ENCODE data around the gene HEATR5A.

Gene HEATR5A

DNA sequence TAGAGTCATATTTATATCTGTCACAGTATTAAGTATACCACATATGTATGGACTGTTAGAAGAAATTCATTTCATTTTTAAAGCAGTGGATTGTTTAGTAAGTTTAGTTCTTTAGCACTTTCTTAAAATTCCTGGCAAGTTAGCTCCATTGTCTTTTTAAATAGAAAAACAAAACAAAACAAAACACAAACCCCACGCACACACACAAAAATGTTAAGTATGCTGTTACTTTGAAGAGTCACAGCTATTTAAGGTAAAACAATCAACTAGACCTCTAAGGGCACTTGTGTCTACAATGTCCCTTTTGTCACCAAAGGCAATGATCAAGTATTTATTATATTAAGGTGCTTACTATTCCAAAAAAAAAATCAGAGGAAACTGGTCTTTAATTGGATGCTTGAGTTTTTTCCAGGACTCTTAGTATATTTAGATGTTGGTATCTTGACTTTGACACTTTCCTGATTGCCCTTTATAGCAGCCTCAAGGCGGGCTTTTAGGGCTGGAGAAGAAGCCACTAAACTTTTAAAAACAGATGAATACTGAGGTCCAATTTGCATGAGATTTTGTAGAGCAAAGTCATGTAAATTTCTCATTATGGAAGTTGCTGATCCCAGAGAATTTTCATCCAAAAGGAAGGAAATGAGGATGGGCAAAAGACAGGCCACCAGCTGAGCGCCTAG, 127.3 kb downstream of the HEATR5A start:
- Histone ChIP-seq H3K4me3 (ENCODE audit: low read length) (no peak overlapping the region), H3K9me3 (ENCODE audit: control insufficient read depth, low read length) (no peaks in the 10 kb centered on the region), H3K36me3 (ENCODE audit: control insufficient read depth, insufficient read depth, low read length, severe bottlenecking) (peaks cover 44% of the 10 kb centered on the region), H3K27me3 (replicated peaks; ENCODE audit: control insufficient read depth, insufficient read depth, low read length) (no peaks in the 10 kb centered on the region), H3K4me1 (ENCODE audit: control insufficient read depth, insufficient read depth, low read length) (no peaks in the 10 kb centered on the region), H3K9ac (ENCODE audit: low read length) (no peak overlapping the region)
- DNase-seq (ENCODE audit: low read depth): no peak

DNA sequence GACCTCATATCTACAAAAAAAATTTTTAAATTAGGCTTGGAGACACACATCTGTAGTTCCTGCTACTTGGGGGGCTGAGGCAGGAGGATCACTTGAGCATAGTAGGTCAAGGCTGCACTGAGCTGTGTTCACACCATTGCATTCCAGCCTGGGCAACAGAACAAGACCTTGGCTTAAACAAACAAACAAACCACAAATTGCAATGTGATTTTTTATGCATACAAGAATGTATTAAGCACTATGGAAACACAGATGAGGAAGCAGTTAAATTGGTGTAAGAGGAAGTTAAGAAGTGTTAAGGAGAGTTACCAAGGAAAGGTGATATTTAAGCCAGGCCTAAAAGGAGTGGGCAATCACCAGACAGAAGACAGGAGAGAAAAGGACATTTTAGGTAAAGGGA, 129.1 kb downstream of the HEATR5A start:
- Histone ChIP-seq H3K36me3 (ENCODE audit: control insufficient read depth, insufficient read depth, low read length, severe bottlenecking) (peaks cover 42% of the 10 kb centered on the region), H3K9me3 (ENCODE audit: control insufficient read depth, low read length) (no peaks in the 10 kb centered on the region), H3K9ac (ENCODE audit: low read length) (no peak overlapping the region), H3K4me1 (ENCODE audit: control insufficient read depth, insufficient read depth, low read length) (no peaks in the 10 kb centered on the region), H3K4me3 (ENCODE audit: low read length) (no peak overlapping the region), H3K27me3 (replicated peaks; ENCODE audit: control insufficient read depth, insufficient read depth, low read length) (no peaks in the 10 kb centered on the region)
- DNase-seq (ENCODE audit: low read depth): no peak

DNA sequence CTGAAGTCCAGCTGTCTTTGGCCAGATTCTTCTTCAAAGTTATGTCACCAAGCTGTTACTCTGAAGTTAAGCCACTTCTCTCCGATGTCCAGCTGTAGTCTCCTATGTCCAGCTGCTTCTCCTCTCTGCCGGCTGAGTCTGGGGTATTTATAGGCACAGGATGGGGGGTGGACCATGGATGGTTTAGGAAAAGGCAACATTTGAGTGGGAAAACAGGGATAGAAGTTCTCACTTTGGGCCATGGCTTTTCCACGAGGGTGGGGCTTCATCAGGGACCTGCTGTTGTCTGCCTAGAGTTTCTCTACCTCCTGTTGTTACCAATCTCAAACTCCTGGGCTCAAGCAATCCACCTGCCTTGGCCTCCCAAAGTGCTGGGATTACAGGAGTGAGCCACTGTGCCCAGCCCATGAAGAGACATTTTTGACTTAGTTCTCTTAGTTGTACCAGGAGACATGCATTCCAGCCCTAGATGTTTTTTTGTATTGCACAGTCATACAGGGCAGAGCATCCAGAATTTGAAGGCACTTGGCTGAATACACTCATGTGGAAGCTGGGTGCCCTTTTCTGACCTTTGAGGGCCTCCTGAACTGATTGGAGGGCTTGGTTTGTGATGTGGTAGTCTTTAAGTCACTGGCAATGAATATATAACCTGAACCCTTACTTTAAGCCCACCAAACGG, 132.9 kb downstream of the HEATR5A start:
- H3K9ac ChIP-seq (ENCODE audit: low read length): no peak overlapping the region
- no peak for DNase-seq (ENCODE audit: low read depth)
- no peak overlapping the region for H3K4me3 ChIP-seq (ENCODE audit: low read length)
- H3K27me3 ChIP-seq (replicated peaks; ENCODE audit: control insufficient read depth, insufficient read depth, low read length): no peaks in the 10 kb centered on the region
- peaks cover 7% of the 10 kb centered on the region for H3K4me1 ChIP-seq (ENCODE audit: control insufficient read depth, insufficient read depth, low read length)
- no peaks in the 10 kb centered on the region for H3K9me3 ChIP-seq (ENCODE audit: control insufficient read depth, low read length)
- peaks cover 11% of the 10 kb centered on the region for H3K36me3 ChIP-seq (ENCODE audit: control insufficient read depth, insufficient read depth, low read length, severe bottlenecking)

DNA sequence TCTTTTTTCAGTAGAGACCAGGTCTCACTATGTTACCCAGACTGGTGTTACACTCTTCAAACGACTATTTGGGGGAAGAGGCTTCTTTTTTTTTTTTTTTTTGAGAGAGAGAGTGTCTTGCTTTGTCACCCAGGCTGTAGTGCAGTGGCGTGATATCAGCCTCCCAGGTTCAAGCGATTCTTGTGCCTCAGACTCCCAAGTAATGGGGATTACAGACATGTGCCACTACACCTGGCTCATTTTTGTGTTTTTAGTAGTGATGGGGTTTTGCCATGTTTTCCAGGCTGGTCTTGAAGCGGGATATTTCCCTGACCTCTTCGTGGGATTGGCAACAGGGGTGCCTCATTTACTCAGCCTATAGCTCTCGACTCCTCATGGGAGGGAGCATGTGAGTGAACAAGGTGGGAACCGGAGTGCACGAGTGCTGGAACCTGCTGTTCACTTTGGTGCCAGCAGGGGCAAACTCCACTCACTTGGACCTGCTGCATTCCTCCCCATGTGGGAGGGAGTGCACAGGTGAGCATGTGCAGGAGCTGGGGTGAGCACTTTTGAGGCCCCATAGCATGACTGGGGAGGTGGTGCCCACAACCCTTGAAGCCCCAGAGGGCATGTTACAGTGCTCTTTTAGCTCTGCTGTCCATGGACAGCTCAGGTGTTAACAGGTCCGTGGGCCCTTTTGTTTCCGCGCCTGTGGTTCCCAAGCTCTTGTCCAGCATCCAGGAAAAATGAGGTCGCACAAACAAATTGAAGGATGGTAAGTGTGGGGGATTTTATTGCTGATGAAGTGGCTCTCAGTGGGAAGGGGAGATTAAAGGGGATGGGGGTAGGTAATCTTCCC, 133.7 kb downstream of the HEATR5A start:
- Histone ChIP-seq H3K9me3 (ENCODE audit: control insufficient read depth, low read length) (no peaks in the 10 kb centered on the region), H3K27me3 (replicated peaks; ENCODE audit: control insufficient read depth, insufficient read depth, low read length) (no peaks in the 10 kb centered on the region), H3K9ac (ENCODE audit: low read length) (no peak overlapping the region), H3K4me3 (ENCODE audit: low read length) (no peak overlapping the region), H3K36me3 (ENCODE audit: control insufficient read depth, insufficient read depth, low read length, severe bottlenecking) (peaks cover 7% of the 10 kb centered on the region), H3K4me1 (ENCODE audit: control insufficient read depth, insufficient read depth, low read length) (peaks cover 7% of the 10 kb centered on the region)
- no peak for DNase-seq (ENCODE audit: low read depth)

GRCh38 chr14:31283578-31284252, 136.6 kb downstream of the HEATR5A start:
- Histone ChIP-seq H3K4me3 (ENCODE audit: low read length) (no peak overlapping the region), H3K36me3 (ENCODE audit: control insufficient read depth, insufficient read depth, low read length, severe bottlenecking) (no peaks in the 10 kb centered on the region), H3K9ac (ENCODE audit: low read length) (peak overlapping the region; percentile 60), H3K4me1 (ENCODE audit: control insufficient read depth, insufficient read depth, low read length) (peaks cover 7% of the 10 kb centered on the region), H3K9me3 (ENCODE audit: control insufficient read depth, low read length) (no peaks in the 10 kb centered on the region), H3K27me3 (replicated peaks; ENCODE audit: control insufficient read depth, insufficient read depth, low read length) (no peaks in the 10 kb centered on the region)
- no peak for DNase-seq (ENCODE audit: low read depth)

- Histone ChIP-seq H3K9ac (ENCODE audit: low read length) (no peak overlapping the region), H3K27me3 (replicated peaks; ENCODE audit: control insufficient read depth, insufficient read depth, low read length) (no peaks in the 10 kb centered on the region), H3K4me3 (ENCODE audit: low read length) (no peak overlapping the region), H3K36me3 (ENCODE audit: control insufficient read depth, insufficient read depth, low read length, severe bottlenecking) (no peaks in the 10 kb centered on the region), H3K9me3 (ENCODE audit: control insufficient read depth, low read length) (no peaks in the 10 kb centered on the region), H3K4me1 (ENCODE audit: control insufficient read depth, insufficient read depth, low read length) (peaks cover 7% of the 10 kb centered on the region)
- no peak for DNase-seq (ENCODE audit: low read depth)
These were observed 137.2 kb downstream of the HEATR5A start for GRCh38 chr14:31283153-31283552.

DNA sequence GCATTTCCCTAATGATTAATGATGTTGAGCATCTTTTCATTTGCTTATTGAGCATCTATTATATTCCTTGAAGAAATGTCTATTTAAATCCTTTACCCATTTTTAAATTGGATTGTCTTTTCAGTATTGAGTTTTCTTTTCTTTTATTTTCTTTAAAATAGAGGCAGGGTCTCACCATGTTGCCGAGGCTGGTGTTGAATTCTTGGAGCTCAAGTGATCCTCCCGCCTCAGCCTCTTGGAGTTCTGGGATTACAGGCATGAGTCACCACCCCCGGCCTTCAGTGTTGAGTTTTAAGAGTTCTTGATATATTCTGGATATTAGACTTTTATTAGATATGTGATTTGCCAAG, 139.5 kb downstream of the HEATR5A start:
- peaks cover 7% of the 10 kb centered on the region for H3K4me1 ChIP-seq (ENCODE audit: control insufficient read depth, insufficient read depth, low read length)
- H3K4me3 ChIP-seq (ENCODE audit: low read length): no peak overlapping the region
- H3K27me3 ChIP-seq (replicated peaks; ENCODE audit: control insufficient read depth, insufficient read depth, low read length): no peaks in the 10 kb centered on the region
- no peak for DNase-seq (ENCODE audit: low read depth)
- H3K9me3 ChIP-seq (ENCODE audit: control insufficient read depth, low read length): no peaks in the 10 kb centered on the region
- H3K36me3 ChIP-seq (ENCODE audit: control insufficient read depth, insufficient read depth, low read length, severe bottlenecking): no peaks in the 10 kb centered on the region
- H3K9ac ChIP-seq (ENCODE audit: low read length): no peak overlapping the region

DNA sequence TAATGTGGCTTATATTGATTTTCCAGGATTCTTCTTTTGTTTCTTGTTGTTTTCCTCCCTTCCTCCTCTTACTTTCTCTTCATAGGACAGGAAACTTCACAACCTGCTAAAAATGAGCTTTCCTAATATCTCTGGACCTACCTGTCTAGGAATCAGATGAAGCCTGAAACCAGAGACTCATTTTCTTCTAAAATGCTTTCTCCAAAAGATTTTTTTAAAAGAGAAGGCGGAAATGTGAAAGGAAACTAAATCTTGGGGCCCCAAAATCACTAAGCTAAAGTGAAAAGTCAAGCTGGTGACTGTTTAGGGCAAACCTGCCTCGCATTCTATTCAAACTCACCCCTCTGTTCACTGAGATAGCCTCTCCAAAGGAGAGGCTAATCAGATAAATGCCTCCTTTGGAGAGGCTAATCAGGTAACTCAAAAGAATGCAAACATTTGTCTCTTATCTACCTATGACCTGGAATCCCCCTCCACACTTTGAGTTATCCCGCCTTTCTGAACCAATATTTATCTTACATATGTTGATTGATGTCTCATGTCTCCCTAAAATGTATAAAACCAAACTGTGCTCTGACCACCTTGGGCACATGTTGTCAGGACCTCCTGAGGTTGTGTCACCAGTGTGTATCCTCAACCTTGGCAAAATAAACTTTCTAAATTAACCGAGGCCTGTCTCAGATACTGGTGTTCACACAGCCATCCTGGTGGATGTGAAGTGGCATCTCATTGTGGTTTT, 140.0 kb downstream of the HEATR5A start:
- Histone ChIP-seq H3K27me3 (replicated peaks; ENCODE audit: control insufficient read depth, insufficient read depth, low read length) (no peaks in the 10 kb centered on the region), H3K9ac (ENCODE audit: low read length) (no peak overlapping the region), H3K36me3 (ENCODE audit: control insufficient read depth, insufficient read depth, low read length, severe bottlenecking) (no peaks in the 10 kb centered on the region), H3K9me3 (ENCODE audit: control insufficient read depth, low read length) (peaks cover 3% of the 10 kb centered on the region), H3K4me3 (ENCODE audit: low read length) (no peak overlapping the region), H3K4me1 (ENCODE audit: control insufficient read depth, insufficient read depth, low read length) (peaks cover 7% of the 10 kb centered on the region)
- no peak for DNase-seq (ENCODE audit: low read depth)

- no peak for DNase-seq (ENCODE audit: low read depth)
- Histone ChIP-seq H3K27me3 (replicated peaks; ENCODE audit: control insufficient read depth, insufficient read depth, low read length) (no peaks in the 10 kb centered on the region), H3K9me3 (ENCODE audit: control insufficient read depth, low read length) (peaks cover 3% of the 10 kb centered on the region), H3K4me3 (ENCODE audit: low read length) (no peak overlapping the region), H3K36me3 (ENCODE audit: control insufficient read depth, insufficient read depth, low read length, severe bottlenecking) (no peaks in the 10 kb centered on the region), H3K9ac (ENCODE audit: low read length) (no peak overlapping the region), H3K4me1 (ENCODE audit: control insufficient read depth, insufficient read depth, low read length) (peaks cover 8% of the 10 kb centered on the region)
These were observed 141.5 kb downstream of the HEATR5A start for GRCh38 chr14:31278883-31279282.

DNA sequence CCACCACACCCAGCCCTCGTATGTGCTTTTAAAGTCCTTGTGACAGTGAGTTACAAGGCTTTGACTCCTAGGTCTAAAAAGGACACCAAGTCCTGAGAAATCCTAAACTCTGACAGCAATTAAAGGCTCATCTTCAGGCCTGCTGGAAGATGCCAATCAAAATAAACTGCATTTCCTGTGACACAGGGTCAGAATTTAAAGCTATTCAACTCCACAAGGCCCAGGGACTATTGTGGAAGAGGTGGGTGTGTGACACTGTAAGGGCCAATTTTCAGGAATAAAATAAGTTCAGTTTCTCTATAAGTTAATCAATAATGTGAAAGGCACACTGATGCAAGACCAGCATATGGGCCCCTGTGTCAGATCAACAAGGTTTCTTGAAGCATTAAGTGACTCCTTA, 143.3 kb downstream of the HEATR5A start:
- Histone ChIP-seq H3K36me3 (ENCODE audit: control insufficient read depth, insufficient read depth, low read length, severe bottlenecking) (no peaks in the 10 kb centered on the region), H3K9me3 (ENCODE audit: control insufficient read depth, low read length) (peaks cover 3% of the 10 kb centered on the region), H3K9ac (ENCODE audit: low read length) (no peak overlapping the region), H3K4me3 (ENCODE audit: low read length) (no peak overlapping the region), H3K27me3 (replicated peaks; ENCODE audit: control insufficient read depth, insufficient read depth, low read length) (no peaks in the 10 kb centered on the region), H3K4me1 (ENCODE audit: control insufficient read depth, insufficient read depth, low read length) (peaks cover 4% of the 10 kb centered on the region)
- no peak for DNase-seq (ENCODE audit: low read depth)
